KOPT-K1 (cell line): ENCODE data around the gene PDIK1L.
"Not testable (repeated sequence)": the region's sequence is repeated elsewhere in the genome, so short reads cannot be mapped to it uniquely, and the experiment has no call there.

Experiments used
- H3K27ac ChIP-seq: fragments of 200-600 bp; sonication (generic); 2 replicates; pipeline ENCODE4 v1.5.1; 2016; ENCODE audit warnings: antibody characterized with exemption, mild to moderate bottlenecking, low read depth, low read length; ENCODE audit not compliant: poor library complexity, severe bottlenecking
- H3K36me3 ChIP-seq: fragments of 200-600 bp; sonication (generic); 2 replicates; pipeline ENCODE4 v1.5.1; 2017; ENCODE audit warnings: antibody characterized with exemption, mild to moderate bottlenecking, low read length, moderate library complexity; ENCODE audit not compliant: insufficient read depth
- H3K9me3 ChIP-seq: fragments of 200-600 bp; sonication (generic); 2 replicates; pipeline ENCODE4 v1.5.1; 2017; ENCODE audit warnings: antibody characterized with exemption, low read length, mild to moderate bottlenecking; ENCODE audit not compliant: insufficient read depth, poor library complexity, severe bottlenecking

PDIK1L gene

DNA sequence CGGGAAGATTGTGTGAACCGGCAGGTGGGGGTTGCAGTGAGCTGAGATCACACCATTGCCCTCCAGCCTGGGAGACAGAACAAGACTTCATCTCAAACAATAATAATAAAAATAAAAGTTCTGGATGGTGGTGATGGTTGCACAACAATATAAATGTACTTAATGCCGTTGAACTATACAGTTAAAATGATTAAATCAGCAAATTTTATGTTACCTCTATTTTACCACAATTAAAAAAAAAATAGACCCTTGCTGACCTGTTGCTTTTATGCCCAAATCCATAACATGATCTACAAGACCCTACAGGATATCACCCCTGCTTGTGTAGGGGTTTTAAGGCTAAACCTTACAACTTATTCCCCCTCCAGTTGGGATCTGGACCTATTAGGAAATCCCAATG lies 11.8 kb upstream of the PDIK1L start:
- Histone ChIP-seq H3K36me3 (no peaks in the 10 kb centered on the region), H3K27ac (no peak overlapping the region), H3K9me3 (no peaks in the 10 kb centered on the region)

DNA sequence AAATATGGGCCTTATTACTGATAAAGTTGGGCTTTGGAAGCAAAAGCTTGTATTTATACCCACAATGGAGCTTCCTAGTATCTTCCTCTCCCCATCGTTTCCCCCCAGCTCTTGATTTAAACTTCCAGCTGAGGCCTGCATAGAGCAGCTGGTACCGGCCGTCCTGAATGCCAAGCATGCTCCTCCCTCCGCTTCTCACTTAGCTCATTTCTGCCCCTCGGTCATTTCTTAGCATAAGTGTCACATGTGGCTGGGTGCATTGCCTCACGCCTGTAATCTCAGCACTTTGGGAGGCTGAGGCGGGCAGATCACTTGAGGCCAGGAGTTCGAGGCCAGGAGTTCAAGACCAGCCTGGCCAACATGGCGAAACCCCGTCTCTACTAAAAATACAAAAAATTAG lies 11.4 kb upstream of the PDIK1L start:
- H3K9me3 ChIP-seq, H3K27ac ChIP-seq, H3K36me3 ChIP-seq: not testable (repeated sequence)

DNA sequence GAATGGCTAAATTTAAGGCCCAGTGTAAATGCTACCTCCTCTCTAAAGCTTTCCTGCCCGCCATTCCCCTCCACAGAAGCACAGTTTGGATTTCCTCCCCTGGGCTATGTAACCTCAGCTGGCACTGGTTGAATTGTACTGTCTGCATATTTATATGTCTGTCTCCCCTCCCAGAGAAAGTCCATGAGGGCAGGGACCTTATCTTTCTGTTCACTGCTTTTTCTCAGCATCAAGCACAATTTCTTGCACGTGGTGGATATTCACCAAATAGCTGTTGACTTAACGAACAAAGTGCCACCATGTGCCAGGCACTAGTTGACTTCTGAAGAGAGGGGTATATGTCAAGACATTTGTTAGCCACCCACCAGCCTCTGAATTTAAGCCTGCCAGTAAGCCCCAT lies 9.5 kb upstream of the PDIK1L start:
- H3K9me3 ChIP-seq = no peaks in the 10 kb centered on the region
- H3K36me3 ChIP-seq = no peaks in the 10 kb centered on the region
- H3K27ac ChIP-seq = no peak overlapping the region

DNA sequence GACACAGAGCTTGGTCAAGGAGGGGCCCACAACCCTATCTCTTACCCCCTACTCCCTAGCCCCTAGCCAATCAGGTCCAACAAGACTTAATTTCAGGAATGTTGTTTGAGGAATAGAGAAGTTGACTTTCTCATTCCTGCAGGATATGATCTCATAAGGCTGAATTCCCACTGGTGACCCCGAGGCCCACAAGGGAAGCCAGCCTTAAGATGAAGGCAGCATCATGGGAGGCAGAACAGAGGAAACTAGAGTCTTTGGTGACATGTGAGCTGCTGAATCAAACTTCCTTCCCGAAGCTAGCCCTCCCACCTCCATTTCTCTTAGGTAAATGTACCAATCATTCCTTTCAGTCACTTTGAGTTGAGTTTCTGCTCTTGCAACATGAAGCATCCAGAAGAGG lies 9.1 kb upstream of the PDIK1L start:
- H3K9me3 ChIP-seq = no peaks in the 10 kb centered on the region
- no peak overlapping the region for H3K27ac ChIP-seq
- no peaks in the 10 kb centered on the region for H3K36me3 ChIP-seq

DNA sequence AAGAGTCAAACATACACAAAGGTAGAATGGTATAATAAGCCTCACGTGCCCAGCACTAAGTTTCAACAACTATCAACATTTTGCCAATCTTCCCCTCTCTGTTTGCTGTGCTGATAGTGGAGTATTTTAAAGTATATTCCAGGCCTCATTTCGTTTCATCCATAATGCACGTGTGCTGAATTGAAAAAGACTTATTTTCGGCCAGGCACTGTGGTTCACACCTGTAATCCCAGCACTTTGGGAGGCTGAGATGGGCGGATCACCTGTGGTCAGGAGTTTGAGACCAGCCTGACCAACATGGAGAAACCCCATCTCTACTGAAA lies 6.4 kb upstream of the PDIK1L start:
- H3K36me3 ChIP-seq, H3K9me3 ChIP-seq, H3K27ac ChIP-seq: not testable (repeated sequence)

DNA sequence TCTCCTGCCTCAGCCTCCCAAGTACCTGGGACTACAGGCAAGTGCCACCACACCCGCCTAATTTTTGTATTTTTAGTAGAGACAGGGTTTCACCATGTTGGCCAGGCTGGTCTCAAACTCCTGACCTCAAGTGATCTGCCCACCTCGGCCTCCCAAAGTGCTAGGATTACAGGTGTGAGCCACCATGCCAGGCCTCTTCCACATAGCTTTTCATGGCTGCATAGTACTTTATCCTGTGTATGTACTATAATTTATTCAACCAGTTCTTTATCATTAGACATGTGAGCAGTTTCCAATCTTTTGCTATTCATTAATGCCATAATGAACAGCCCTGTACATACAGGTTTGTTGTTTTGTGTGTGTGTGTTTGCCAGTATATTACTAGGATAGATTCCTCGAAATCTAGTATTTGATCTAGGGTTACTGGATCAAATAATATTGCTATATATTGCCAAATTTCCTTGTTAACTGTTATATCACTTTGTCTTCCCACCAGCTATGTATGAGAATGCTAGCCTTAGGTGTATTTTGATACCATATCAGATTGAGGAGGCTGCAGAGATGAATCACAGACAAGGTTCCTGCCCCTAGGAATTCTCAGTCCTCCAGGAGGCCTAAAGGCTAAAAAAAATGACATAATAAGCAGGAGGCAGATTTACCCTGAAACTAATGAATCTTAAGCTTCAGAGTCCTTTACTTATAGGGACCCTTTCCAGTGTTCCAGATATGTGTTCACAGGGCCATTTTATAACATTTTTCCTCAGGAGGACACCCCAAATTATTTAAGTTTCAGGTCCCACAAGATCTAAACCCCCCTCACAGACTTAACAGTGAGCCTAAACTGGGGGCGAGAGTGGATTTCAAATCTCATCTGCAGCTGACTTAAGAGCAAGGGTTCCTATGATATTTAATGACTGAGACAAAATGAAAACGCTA lies 2.1 kb upstream of the PDIK1L start:
- Histone ChIP-seq H3K27ac (no peak overlapping the region), H3K36me3 (peaks cover 11% of the 10 kb centered on the region), H3K9me3 (no peaks in the 10 kb centered on the region)

DNA sequence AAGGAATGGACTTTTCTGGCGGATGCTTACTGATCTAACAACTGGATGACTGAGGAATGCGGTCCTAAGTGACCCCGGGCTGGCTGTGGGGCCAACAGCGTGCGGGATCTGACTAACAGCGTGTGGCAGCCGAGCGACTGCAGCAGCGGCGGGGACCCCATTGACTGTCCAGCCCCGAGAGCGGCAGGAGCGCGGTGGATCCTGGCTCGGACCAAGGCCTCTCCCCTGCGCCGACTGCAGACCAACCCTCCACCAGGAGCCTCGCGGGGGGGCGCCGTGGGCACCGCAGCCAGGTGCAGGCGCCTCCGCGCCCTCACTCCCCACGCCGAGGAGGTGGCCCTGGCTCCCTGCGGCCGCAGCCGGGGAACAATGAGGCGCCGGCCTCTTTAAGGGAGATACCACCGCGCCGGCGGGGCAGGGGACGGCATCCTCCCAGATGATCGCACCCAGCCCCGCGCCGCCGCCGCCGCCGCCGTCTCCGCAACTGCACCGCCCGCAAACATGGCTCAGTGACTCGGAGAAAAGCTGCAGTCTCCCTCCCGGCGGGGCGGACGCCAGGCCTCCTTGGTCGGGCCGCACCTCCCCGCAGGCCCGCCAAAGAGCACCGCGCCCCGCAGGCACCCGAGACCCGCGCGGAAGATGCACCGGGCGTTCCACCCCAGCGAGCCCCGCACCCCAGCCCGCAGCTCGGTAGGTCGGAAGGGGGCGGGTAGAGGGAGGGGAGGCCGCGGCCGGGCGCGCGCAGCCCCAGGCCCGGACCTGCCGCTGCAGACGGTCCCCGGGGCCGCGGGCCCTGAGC lies 694 bp upstream of the PDIK1L start:
- no peaks in the 10 kb centered on the region for H3K9me3 ChIP-seq
- H3K36me3 ChIP-seq = peaks cover 24% of the 10 kb centered on the region
- peak overlapping the region; percentile 93 for H3K27ac ChIP-seq

DNA sequence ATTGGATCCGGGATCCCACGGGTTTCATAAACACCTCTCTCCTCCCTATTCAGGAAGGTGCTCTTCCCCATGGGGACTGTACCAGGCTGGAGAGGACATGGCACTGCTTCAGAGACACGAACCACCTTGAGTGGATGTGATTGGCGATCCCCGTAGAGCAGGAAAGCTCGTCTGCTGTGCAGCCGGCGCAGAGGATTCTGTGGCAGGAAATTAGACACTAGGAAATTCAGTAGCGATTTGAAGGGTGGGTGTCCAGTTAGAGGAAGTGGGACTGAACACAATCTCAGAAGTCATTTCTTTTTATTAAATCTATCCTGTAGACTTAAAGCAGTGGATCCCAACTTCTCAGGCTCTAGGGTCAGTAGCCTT lies 767 bp downstream of the PDIK1L start:
- peaks cover 37% of the 10 kb centered on the region for H3K36me3 ChIP-seq
- peak overlapping the region; percentile 93 for H3K27ac ChIP-seq
- H3K9me3 ChIP-seq = no peaks in the 10 kb centered on the region

DNA sequence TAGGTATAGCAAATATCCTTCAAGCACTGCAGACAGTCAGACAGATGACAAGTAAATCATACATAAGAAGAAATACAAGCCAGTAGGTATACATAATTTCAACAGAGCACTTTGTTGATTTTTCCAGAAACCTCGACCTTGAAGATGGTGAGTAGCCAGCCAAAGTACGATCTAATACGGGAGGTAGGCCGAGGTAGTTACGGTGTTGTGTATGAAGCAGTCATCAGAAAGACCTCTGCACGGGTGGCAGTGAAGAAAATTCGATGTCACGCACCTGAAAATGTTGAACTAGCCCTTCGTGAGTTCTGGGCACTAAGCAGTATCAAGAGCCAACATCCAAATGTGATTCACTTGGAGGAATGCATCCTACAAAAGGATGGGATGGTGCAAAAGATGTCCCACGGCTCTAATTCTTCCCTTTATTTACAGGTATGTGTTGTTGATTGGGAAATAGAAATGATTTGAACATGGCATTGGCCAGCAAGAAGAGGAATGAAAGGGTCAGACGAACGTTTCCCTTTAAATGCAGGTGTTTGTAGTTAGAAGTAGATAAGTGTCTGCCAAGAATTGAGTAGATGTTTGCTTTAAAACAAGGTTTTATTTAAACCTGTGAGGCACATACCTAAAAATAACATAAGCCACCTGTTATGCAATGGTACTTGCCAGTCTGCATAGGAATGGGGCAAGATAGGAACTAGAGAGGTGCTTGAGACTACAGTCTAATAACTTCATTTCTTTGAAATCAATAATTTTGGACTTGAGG lies 2.7 kb downstream of the PDIK1L start:
- no peak overlapping the region for H3K27ac ChIP-seq
- no peaks in the 10 kb centered on the region for H3K9me3 ChIP-seq
- H3K36me3 ChIP-seq = peaks cover 56% of the 10 kb centered on the region

DNA sequence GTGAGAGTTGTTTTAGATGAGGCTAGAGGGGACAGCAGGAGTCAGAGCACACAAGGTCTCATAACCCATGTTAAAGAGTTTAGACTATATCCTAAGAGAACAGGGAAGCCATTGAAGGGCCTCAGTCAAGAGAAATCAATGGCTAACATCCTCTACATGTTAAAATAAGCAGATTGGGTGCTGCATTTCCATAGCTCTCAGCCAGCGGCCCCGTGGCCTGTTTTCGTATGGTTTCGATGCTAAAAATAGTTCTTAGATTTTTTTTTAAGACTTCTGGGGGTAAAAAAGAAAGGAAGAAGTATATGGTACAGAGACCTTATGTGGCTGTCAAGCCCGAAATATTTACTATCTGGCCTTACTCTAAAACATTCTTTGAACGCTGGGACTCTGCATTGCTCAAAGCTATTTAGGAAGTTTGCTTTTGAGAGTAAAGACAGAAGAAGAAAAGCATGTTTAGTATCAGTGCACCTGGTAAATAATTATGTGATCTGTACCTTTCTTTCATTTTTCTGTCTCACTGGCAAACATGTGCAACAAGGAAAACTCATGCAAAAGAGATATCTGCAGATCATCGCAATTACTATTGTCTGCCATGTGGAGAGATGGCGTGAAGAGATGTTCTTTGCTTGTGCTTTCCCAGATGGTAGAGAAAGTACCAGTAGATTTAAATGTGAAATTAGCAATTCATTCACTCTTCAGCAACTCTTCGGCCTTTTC lies 8.4 kb downstream of the PDIK1L start:
- H3K9me3 ChIP-seq = no peaks in the 10 kb centered on the region
- peaks cover 77% of the 10 kb centered on the region for H3K36me3 ChIP-seq
- H3K27ac ChIP-seq = no peak overlapping the region

DNA sequence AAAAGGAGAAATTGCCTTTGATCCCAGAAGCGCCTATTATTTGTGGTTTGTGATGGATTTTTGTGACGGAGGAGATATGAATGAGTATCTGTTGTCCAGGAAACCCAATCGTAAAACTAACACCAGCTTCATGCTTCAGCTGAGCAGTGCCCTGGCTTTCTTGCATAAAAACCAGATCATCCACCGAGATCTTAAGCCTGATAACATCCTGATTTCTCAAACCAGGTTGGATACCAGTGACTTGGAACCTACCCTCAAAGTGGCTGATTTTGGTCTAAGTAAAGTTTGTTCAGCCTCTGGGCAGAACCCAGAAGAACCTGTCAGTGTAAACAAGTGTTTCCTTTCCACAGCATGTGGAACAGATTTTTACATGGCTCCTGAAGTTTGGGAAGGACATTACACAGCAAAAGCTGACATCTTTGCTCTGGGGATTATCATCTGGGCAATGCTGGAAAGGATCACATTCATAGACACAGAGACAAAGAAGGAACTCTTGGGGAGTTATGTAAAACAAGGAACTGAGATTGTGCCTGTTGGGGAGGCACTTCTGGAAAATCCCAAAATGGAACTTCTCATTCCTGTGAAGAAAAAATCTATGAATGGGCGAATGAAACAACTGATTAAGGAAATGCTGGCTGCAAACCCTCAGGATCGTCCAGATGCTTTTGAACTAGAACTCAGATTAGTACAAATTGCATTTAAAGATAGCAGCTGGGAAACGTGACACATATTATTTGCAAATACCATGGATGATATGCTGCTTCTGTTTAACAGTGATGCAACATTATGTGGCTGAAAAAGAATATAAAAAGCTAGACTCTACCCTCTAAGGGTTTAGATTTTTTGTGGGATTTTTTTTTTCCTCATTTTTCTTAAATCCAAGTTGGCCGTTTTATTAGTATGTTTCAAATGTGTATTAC lies 10.5 kb downstream of the PDIK1L start:
- peaks cover 60% of the 10 kb centered on the region for H3K36me3 ChIP-seq
- H3K27ac ChIP-seq = peak overlapping the region; percentile 14
- H3K9me3 ChIP-seq = no peaks in the 10 kb centered on the region

DNA sequence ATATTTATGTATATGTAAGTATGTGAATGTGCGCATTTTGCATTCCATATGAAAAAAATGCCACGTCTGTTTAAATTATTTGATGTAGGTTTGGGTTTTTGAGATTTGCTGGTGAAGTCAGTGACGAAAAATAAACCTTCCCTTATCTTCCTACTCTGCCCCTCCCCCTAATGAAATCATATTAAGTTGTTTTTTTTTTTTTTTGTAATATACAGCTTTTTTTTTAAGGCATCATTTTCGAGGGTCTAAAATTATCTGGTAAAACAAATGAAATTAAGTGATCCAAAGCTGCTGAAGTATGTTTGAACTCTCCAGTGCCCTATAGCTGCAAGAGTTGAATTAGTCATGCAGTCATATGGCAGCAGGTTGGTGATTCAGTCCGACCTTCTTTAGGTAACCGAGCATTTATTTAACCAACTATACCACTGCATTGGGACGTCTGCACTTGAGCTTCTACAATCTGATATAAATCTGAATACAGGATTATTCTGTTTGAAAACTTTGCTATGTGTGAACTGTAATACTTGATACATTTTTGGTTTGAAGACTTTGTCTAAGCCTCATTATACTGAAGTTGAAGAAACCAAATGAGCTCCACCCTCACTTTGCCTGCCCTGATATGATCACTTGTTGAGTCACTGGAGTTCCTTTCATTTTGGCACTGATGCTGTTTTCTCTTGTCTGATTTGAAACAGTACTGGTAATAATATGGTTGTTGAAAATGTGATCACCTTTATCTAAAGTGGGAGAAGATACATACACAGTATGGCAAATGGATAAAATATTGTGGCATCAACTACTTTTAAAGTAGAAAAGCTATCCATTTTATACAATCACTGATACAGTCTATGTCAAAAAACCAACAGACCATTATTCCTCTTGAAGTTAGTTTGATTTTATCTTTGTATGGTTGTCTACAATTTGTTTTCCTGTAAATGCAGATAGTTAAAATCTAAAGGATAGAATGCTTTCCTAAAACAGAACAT lies 11.7 kb downstream of the PDIK1L start:
- Histone ChIP-seq H3K9me3 (no peaks in the 10 kb centered on the region), H3K36me3 (peaks cover 48% of the 10 kb centered on the region), H3K27ac (peak overlapping the region; percentile 84)
